Liver (tissue), 9 donors: ENCODE measurements around the gene SH2D2A. TPM values are rescaled to one million over a fixed set of nuclear protein-coding genes. Genes with fewer than 3 reads are reported as not detected.

ENCODE experiments used
- DNase-seq: peaks from one replicate; pipeline ENCODE4 v3.0.0-alpha.2; 2017; ENCODE audit warnings: low spot score
- H3K27ac ChIP-seq, 2 donors: one replicate each; pipeline ENCODE4 v1.7.0; 2013; ENCODE audit warnings: inconsistent platforms in 2 of 2, low read length in 2 of 2, control low read depth in 1 of 2, low read depth in 1 of 2, mild to moderate bottlenecking in 1 of 2
- H3K27me3 ChIP-seq, 4 donors: one replicate each; pipeline versions ENCODE4 v1.6.1 to v1.7.0; 2013; ENCODE audit warnings: low read length in 3 of 4, inconsistent platforms in 1 of 4, mild to moderate bottlenecking in 1 of 4, moderate library complexity in 1 of 4; ENCODE audit not compliant: control insufficient read depth in 4 of 4, insufficient read depth in 4 of 4
- H3K36me3 ChIP-seq, 4 donors: one replicate each; pipeline versions ENCODE4 v1.6.1 to v1.7.0; 2013; ENCODE audit warnings: low read length in 3 of 4, mild to moderate bottlenecking in 3 of 4, low read depth in 1 of 4, moderate library complexity in 1 of 4; ENCODE audit not compliant: control insufficient read depth in 4 of 4, insufficient read depth in 3 of 4
- H3K4me1 ChIP-seq, 4 donors: one replicate each; pipeline versions ENCODE4 v1.6.1 to v1.7.0; 2013; ENCODE audit warnings: low read length in 3 of 4, mild to moderate bottlenecking in 3 of 4, moderate library complexity in 1 of 4; ENCODE audit not compliant: control insufficient read depth in 4 of 4, insufficient read depth in 4 of 4
- H3K4me3 ChIP-seq, 3 donors: one replicate each; pipeline versions ENCODE4 v1.6.1 to v1.7.0; 2013; ENCODE audit warnings: low read length in 3 of 3, control low read depth in 1 of 3, low read depth in 1 of 3, mild to moderate bottlenecking in 1 of 3
- H3K9ac ChIP-seq, 2 donors: one replicate each; pipeline ENCODE4 v1.7.0; 2013; ENCODE audit warnings: low read length in 2 of 2, mild to moderate bottlenecking in 2 of 2, moderate library complexity in 2 of 2, control low read depth in 1 of 2, low read depth in 1 of 2
- H3K9me3 ChIP-seq, 4 donors: one replicate each; pipeline versions ENCODE4 v1.6.1 to v1.7.0; 2013; ENCODE audit warnings: low read length in 3 of 4; ENCODE audit not compliant: control insufficient read depth in 4 of 4
- CTCF ChIP-seq: fragments of 150-350 bp; IDR thresholded peaks from 2 replicates; pipeline ENCODE4 v1.5.1; 2017; ENCODE audit warnings: improper control_type of control experiment, low read depth, low read length; ENCODE audit not compliant: missing input control
- EGR1 ChIP-seq, 2 donors: IDR thresholded peaks; 2 replicates each; pipeline ENCODE4 v1.6.1; 2016 to 2018; ENCODE audit warnings: antibody characterized with exemption in 2 of 2, low read depth in 2 of 2
- FOXA1 ChIP-seq: IDR thresholded peaks from 2 replicates; pipeline ENCODE4 v1.6.1; 2016; ENCODE audit warnings: antibody characterized with exemption
- FOXA2 ChIP-seq: IDR thresholded peaks from 2 replicates; pipeline ENCODE4 v1.6.1; 2016; ENCODE audit warnings: antibody characterized with exemption
- GABPA ChIP-seq, 2 donors: IDR thresholded peaks in 1 of 2; conservative IDR thresholded peaks in 1 of 2; 2 replicates each; pipeline ENCODE4 v1.6.1; 2016; ENCODE audit warnings: antibody characterized with exemption in 2 of 2, mild to moderate bottlenecking in 1 of 2, moderate library complexity in 1 of 2
- HNF4A ChIP-seq, 2 donors: conservative IDR thresholded peaks; 2 replicates each; pipeline ENCODE4 v1.6.1; 2016; ENCODE audit warnings: antibody characterized with exemption in 2 of 2, mild to moderate bottlenecking in 2 of 2
- HNF4G ChIP-seq: IDR thresholded peaks from 2 replicates; pipeline ENCODE4 v1.6.1; 2016; ENCODE audit warnings: antibody characterized with exemption
- JUND ChIP-seq, 2 donors: IDR thresholded peaks; 2 replicates each; pipeline ENCODE4 v1.6.1; 2016; ENCODE audit warnings: antibody characterized with exemption in 2 of 2
- MAX ChIP-seq: IDR thresholded peaks from 2 replicates; pipeline ENCODE4 v1.6.1; 2016; ENCODE audit warnings: antibody characterized with exemption
- NR2F2 ChIP-seq: IDR thresholded peaks from 2 replicates; pipeline ENCODE4 v1.6.1; 2016; ENCODE audit warnings: antibody characterized with exemption
- RAD21 ChIP-seq, 2 donors: IDR thresholded peaks; 2 replicates each; pipeline ENCODE4 v1.6.1; 2016; ENCODE audit warnings: antibody characterized with exemption in 2 of 2, mild to moderate bottlenecking in 2 of 2
- RXRA ChIP-seq, 2 donors: IDR thresholded peaks; 2 replicates each; pipeline ENCODE4 v1.6.1; 2017 to 2018; ENCODE audit warnings: antibody characterized with exemption in 2 of 2, mild to moderate bottlenecking in 1 of 2
- SP1 ChIP-seq: IDR thresholded peaks from 2 replicates; pipeline ENCODE4 v1.6.1; 2018; ENCODE audit warnings: antibody characterized with exemption, mild to moderate bottlenecking
- TAF1 ChIP-seq: conservative IDR thresholded peaks from 2 replicates; pipeline ENCODE4 v1.6.1; 2016; ENCODE audit warnings: antibody characterized with exemption, mild to moderate bottlenecking
- YY1 ChIP-seq: IDR thresholded peaks from 2 replicates; pipeline ENCODE4 v1.6.1; 2016; ENCODE audit warnings: antibody characterized with exemption, mild to moderate bottlenecking
- ZBTB33 ChIP-seq: IDR thresholded peaks from 2 replicates; pipeline ENCODE4 v1.6.1; 2016; ENCODE audit warnings: antibody characterized with exemption
- WGBS: extraction: QIAGEN DNeasy Blood & Tissue Kit; methylation state at CpG from one replicate; pipeline ENCODE4 v1.1.7; 2013; 5-methylcytosine and 5-hydroxymethylcytosine counted together
- polyA plus RNA-seq, 2 donors: library from polyadenylated mRNA; stranded (reverse) in 1 of 2; unstranded in 1 of 2; fragments of 200-250 nt in 1 of 2; fragments of >200 nt in 1 of 2; fragmentation: Nextera tagmentation in 1 of 2; extraction: Ambion mirVana in 1 of 2; gene quantifications; one replicate each; pipeline versions ENCODE4 v1.2.1 to v1.2.3, GENCODE V29; 2013 to 2015
- total RNA-seq, 2 donors: library from RNA; depleted of rRNA; stranded (reverse); fragments of >200 nt; gene quantifications; one replicate each; pipeline ENCODE4 v1.2.3, GENCODE V29; 2014
- TF ChIP-seq, protein P1 (sequence below): IDR thresholded peaks from 2 replicates; pipeline ENCODE4 v1.6.1; 2016; ENCODE audit warnings: antibody characterized with exemption
- TF ChIP-seq, protein P2 (sequence below): IDR thresholded peaks from 2 replicates; pipeline ENCODE4 v1.6.1; 2016; ENCODE audit warnings: antibody characterized with exemption, mild to moderate bottlenecking
- donor health status: healthy.
- donor health status: healthy.
- donor health status: healthy.
- donor health status: healthy.
- donor health status: healthy.

SH2D2A gene
- total and polyA plus RNA-seq, 4 donors: 0.14 to 0.38 (median 0.24) TPM

- Histone ChIP-seq H3K27me3 (peaks cover 0 to 4% (median 0%) of the 10 kb centered on the region in 4 donors), H3K27ac (no peak overlapping the region), H3K4me3 (no peak overlapping the region), H3K9me3 (no peaks in the 10 kb centered on the region), H3K9ac (no peak overlapping the region), H3K36me3 (no peaks in the 10 kb centered on the region), H3K4me1 (no peaks in the 10 kb centered on the region)
- 60% methylated on average over 1 of the region's 1 CpG for WGBS
- no peak for DNase-seq
- TF ChIP-seq YY1 (no peak), HNF4G (no peak), EGR1 (IDR thresholded peaks at IDR 0.05; ENCODE audit: low read depth in 2 of 2) (no peak), RAD21 (IDR thresholded peaks at IDR 0.05) (no peak), JUND (IDR thresholded peaks at IDR 0.05) (no peak), TAF1 (no peak), ZBTB33 (no peak), HNF4A (conservative IDR thresholded peaks at IDR 0.05) (no peak), MAX (no peak), CTCF (no peak), GABPA (IDR thresholded peaks at IDR 0.05 in 1 of 2, conservative IDR thresholded peaks at IDR 0.05 in 1 of 2) (no peak), RXRA (IDR thresholded peaks at IDR 0.05) (no peak), NR2F2 (no peak), FOXA2 (no peak), FOXA1 (no peak), SP1 (no peak)
- TF ChIP-seq, protein P1, sequence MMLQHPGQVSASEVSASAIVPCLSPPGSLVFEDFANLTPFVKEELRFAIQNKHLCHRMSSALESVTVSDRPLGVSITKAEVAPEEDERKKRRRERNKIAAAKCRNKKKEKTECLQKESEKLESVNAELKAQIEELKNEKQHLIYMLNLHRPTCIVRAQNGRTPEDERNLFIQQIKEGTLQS: no peak
- TF ChIP-seq, protein P2, sequence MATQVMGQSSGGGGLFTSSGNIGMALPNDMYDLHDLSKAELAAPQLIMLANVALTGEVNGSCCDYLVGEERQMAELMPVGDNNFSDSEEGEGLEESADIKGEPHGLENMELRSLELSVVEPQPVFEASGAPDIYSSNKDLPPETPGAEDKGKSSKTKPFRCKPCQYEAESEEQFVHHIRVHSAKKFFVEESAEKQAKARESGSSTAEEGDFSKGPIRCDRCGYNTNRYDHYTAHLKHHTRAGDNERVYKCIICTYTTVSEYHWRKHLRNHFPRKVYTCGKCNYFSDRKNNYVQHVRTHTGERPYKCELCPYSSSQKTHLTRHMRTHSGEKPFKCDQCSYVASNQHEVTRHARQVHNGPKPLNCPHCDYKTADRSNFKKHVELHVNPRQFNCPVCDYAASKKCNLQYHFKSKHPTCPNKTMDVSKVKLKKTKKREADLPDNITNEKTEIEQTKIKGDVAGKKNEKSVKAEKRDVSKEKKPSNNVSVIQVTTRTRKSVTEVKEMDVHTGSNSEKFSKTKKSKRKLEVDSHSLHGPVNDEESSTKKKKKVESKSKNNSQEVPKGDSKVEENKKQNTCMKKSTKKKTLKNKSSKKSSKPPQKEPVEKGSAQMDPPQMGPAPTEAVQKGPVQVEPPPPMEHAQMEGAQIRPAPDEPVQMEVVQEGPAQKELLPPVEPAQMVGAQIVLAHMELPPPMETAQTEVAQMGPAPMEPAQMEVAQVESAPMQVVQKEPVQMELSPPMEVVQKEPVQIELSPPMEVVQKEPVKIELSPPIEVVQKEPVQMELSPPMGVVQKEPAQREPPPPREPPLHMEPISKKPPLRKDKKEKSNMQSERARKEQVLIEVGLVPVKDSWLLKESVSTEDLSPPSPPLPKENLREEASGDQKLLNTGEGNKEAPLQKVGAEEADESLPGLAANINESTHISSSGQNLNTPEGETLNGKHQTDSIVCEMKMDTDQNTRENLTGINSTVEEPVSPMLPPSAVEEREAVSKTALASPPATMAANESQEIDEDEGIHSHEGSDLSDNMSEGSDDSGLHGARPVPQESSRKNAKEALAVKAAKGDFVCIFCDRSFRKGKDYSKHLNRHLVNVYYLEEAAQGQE: no peak
Measured at GRCh38 chr1:156822680-156823079, 6.0 kb upstream of the SH2D2A start.
